ENCODE data around the gene GRM7. TPM values are rescaled to one million over a fixed set of nuclear protein-coding genes. Genes with fewer than 3 reads are reported as not detected.

Gene GRM7
- total and polyA plus RNA-seq, 2 experiments from 2014 or later: 0.40 TPM; not detected in 1

GRCh38 chr3:7764115-7764514, 903.2 kb downstream of the GRM7 start (continued):
- TF ChIP-seq CTCF (conservative IDR thresholded peaks at IDR 0.05; ENCODE audit: low read depth in 2 of 2) (no peak), EZH2phosphoT487 (IDR thresholded peaks at IDR 0.05; ENCODE audit: unreplicated experiment) (no peak), ZNF462 (CRISPR knock-in tag; IDR thresholded peaks at IDR 0.05) (no peak), JUNB (IDR thresholded peaks at IDR 0.05; ENCODE audit: unreplicated experiment) (no peak)

GRCh38 chr3:7766530-7766929, 905.6 kb downstream of the GRM7 start:
- peaks cover 23% of the 10 kb centered on the region for H3K9me3 Mint-ChIP-seq
- H3K36me3 ChIP-seq (ENCODE audit: insufficient read depth): no peaks in the 10 kb centered on the region
- no peaks in the 10 kb centered on the region for H3K27me3 ChIP-seq (ENCODE audit: insufficient read depth)
- H3K4me1 ChIP-seq (ENCODE audit: insufficient read depth): no peaks in the 10 kb centered on the region
- no peaks in the 10 kb centered on the region for H3F3A ChIP-seq (replicated peaks; ENCODE audit: low read depth)
- no peak overlapping the region for H2AFZ ChIP-seq
- H3K79me2 ChIP-seq (replicated peaks; ENCODE audit: insufficient read depth): no peaks in the 10 kb centered on the region
- no peak overlapping the region for H3K4me2 ChIP-seq
- no peak overlapping the region for H3K4me3 ChIP-seq
- H3K27ac Mint-ChIP-seq: no peak overlapping the region
- H3K27ac ChIP-seq (ENCODE audit: low read depth): no peak overlapping the region
- no peak overlapping the region for H3K4me3 Mint-ChIP-seq
- peaks cover 8% of the 10 kb centered on the region; the same call in 2 of the 3 replicates for H3K36me3 Mint-ChIP-seq (ENCODE audit: low read depth)
- H3K4me1 Mint-ChIP-seq: no peaks in the 10 kb centered on the region
- H4K20me1 ChIP-seq (replicated peaks; ENCODE audit: insufficient read depth): no peaks in the 10 kb centered on the region
- DNase-seq (ENCODE audit: low spot score) (no peak), ATAC-seq (no peak)
- H3K27me3 Mint-ChIP-seq (ENCODE audit: insufficient read depth, low read depth, poor library complexity): no peaks in the 10 kb centered on the region
- H3K9me2 ChIP-seq (ENCODE audit: insufficient read depth): peaks cover 18% of the 10 kb centered on the region; the same call in 1 of the 2 replicates
- TF ChIP-seq ETS1 (IDR thresholded peaks at IDR 0.05): no peak
- TF ChIP-seq CTCF (conservative IDR thresholded peaks at IDR 0.05; ENCODE audit: low read depth in 2 of 2): no peak
- no peak for TF ChIP-seq STAT1 (IDR thresholded peaks at IDR 0.05; ENCODE audit: unreplicated experiment)
- no peak for TF ChIP-seq EZH2phosphoT487 (IDR thresholded peaks at IDR 0.05; ENCODE audit: unreplicated experiment)
- no peak for TF ChIP-seq CREB1 (CRISPR knock-in tag; IDR thresholded peaks at IDR 0.05; ENCODE audit: low read depth)
- no peak for TF ChIP-seq EZH2 (IDR thresholded peaks at IDR 0.05; ENCODE audit: low read depth, unreplicated experiment)
